ENCODE measurements around the gene PIK3C2G. TPM values are rescaled to one million over a fixed set of nuclear protein-coding genes. Genes with fewer than 3 reads are reported as not detected.

PIK3C2G gene
- total RNA-seq, 3 donors from 2014 or later: 0.23 to 0.43 (median 0.32) TPM

DNA sequence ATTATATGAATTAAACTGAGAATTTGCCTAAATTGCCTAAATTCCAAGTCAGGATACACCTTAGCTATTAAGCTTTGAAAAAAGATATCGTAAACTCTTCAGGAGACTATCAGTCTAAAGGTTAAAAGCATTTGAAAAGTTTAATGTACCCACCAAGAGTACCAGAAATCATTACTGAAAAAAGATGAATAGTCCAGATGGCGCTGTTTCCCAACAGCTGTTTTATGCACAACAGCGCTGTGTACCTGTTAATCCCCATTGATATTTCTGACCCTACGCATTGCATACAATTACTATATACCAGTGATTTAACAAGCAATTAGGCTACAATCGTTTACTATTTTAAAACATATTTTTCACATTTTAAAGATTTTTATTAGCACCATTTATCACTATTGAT is 291.5 kb downstream of the PIK3C2G start:
- TF ChIP-seq, protein P1, sequence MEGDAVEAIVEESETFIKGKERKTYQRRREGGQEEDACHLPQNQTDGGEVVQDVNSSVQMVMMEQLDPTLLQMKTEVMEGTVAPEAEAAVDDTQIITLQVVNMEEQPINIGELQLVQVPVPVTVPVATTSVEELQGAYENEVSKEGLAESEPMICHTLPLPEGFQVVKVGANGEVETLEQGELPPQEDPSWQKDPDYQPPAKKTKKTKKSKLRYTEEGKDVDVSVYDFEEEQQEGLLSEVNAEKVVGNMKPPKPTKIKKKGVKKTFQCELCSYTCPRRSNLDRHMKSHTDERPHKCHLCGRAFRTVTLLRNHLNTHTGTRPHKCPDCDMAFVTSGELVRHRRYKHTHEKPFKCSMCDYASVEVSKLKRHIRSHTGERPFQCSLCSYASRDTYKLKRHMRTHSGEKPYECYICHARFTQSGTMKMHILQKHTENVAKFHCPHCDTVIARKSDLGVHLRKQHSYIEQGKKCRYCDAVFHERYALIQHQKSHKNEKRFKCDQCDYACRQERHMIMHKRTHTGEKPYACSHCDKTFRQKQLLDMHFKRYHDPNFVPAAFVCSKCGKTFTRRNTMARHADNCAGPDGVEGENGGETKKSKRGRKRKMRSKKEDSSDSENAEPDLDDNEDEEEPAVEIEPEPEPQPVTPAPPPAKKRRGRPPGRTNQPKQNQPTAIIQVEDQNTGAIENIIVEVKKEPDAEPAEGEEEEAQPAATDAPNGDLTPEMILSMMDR (IDR thresholded peaks at IDR 0.05): no peak

DNA sequence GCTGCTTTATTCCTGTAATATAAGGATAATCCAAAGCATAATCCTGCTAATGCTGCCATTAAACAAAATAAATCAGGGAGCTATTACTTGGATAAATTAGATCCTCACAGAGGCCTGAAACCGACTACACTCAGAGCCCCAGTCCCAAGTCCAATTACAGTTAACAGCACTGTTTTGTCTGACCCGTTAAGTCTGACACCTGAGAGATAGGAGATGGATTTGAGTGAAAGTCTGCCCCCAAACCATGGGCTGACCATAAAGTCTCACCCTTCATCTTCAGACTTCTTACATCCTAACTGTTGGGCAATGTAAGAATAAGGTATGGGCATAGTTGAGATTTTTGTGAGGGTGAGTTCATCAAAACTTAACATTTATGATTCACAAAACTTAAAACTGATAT is 294.8 kb downstream of the PIK3C2G start:
- TF ChIP-seq, protein P1 (IDR thresholded peaks at IDR 0.05): no peak

More for the DNA sequence above, 291.5 kb downstream of the PIK3C2G start:
- no peaks in the 10 kb centered on the region for H3K4me1 ChIP-seq (ENCODE audit: low read depth)
- H3K4me3 ChIP-seq: no peak overlapping the region
- H3K36me3 ChIP-seq (ENCODE audit: low read depth): no peaks in the 10 kb centered on the region
- DNase-seq: no peak
- intact Hi-C loops (cut with DNase I, micrococcal nuclease): no loop called here
- ATAC-seq: no peak
- no peaks in the 10 kb centered on the region for H3K9me3 ChIP-seq

DNA sequence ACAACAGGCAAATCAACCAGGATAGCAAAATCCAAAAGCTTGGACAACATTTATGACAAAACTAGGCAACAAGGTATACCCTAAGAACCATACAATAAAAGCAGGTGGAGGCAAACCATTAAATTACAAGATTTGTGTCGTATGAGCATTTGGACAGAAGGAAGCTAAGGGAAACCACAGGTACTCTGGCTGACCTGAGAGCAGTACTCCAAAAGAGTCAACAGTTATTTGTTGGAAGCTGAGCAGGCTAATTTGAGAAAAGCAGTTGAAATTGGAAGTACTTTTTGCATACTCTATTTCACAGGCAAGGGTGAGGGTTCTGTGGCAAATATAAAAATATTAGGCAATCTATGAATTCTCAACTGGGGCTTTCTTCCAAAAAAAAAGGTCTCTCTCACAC is 297.9 kb downstream of the PIK3C2G start:
- Histone ChIP-seq H3K36me3 (ENCODE audit: low read depth) (no peaks in the 10 kb centered on the region), H3K4me3 (no peak overlapping the region), H3K9me3 (no peaks in the 10 kb centered on the region), H3K4me1 (ENCODE audit: low read depth) (no peaks in the 10 kb centered on the region)
- no peak for DNase-seq
- ATAC-seq: no peak
- intact Hi-C loops (cut with DNase I, micrococcal nuclease): no loop called here
- TF ChIP-seq, protein P1 (IDR thresholded peaks at IDR 0.05): no peak

More for the DNA sequence above, 294.8 kb downstream of the PIK3C2G start:
- Histone ChIP-seq H3K4me3 (no peak overlapping the region), H3K4me1 (ENCODE audit: low read depth) (no peaks in the 10 kb centered on the region), H3K36me3 (ENCODE audit: low read depth) (no peaks in the 10 kb centered on the region), H3K9me3 (no peaks in the 10 kb centered on the region)
- intact Hi-C loops (cut with DNase I, micrococcal nuclease): no loop called here
- ATAC-seq: no peak
- no peak for DNase-seq

DNA sequence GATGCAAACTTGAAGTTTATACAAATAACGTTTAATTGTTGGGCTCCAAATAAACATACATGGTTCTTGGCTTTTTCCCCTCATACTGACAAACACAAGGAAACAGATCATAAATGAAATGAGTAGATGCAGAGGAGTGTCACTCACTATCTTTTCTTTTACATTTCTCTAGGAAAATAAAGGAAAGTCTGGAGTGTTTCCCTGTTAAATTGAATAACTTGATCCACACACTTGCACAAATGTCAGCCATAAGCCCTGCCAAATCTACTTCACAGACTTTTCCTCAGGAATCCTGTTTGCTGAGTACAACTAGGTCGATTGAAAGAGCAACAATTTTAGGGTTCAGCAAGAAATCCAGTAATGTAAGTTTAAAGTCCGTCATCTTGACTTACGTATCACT is 301.2 kb downstream of the PIK3C2G start:
- intact Hi-C loops (cut with DNase I, micrococcal nuclease): no loop called here
- ATAC-seq (no peak), DNase-seq (no peak)
- no peaks in the 10 kb centered on the region for H3K36me3 ChIP-seq (ENCODE audit: low read depth)
- H3K4me1 ChIP-seq (ENCODE audit: low read depth): no peaks in the 10 kb centered on the region
- H3K4me3 ChIP-seq: no peak overlapping the region
- H3K9me3 ChIP-seq: no peaks in the 10 kb centered on the region
- TF ChIP-seq, protein P1 (IDR thresholded peaks at IDR 0.05): no peak

DNA sequence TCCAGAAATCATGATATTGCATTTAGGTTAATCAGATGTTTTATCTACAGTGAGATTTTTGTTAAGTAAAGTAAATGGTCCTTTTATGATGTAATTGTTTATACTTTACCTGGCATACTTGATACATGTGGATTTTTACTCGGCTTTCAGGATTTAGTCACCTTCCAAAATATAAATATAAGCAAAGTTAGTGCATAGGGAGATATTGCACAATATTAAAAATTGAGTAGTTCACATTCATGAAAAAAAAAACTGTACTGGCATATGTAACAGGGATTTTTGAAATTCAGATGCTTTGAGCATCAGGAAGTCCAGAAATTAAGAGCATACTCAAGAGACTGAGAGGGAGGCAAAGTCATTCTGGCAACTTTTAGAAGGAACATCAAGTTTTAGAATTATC is 303.0 kb downstream of the PIK3C2G start:
- H3K36me3 ChIP-seq (ENCODE audit: low read depth): no peaks in the 10 kb centered on the region
- TF ChIP-seq, protein P1 (IDR thresholded peaks at IDR 0.05): no peak
- ATAC-seq: no peak
- no peak overlapping the region for H3K4me3 ChIP-seq
- no peak for DNase-seq
- H3K9me3 ChIP-seq: no peaks in the 10 kb centered on the region
- H3K4me1 ChIP-seq (ENCODE audit: low read depth): no peaks in the 10 kb centered on the region
- intact Hi-C loops (cut with DNase I, micrococcal nuclease): no loop called here

DNA sequence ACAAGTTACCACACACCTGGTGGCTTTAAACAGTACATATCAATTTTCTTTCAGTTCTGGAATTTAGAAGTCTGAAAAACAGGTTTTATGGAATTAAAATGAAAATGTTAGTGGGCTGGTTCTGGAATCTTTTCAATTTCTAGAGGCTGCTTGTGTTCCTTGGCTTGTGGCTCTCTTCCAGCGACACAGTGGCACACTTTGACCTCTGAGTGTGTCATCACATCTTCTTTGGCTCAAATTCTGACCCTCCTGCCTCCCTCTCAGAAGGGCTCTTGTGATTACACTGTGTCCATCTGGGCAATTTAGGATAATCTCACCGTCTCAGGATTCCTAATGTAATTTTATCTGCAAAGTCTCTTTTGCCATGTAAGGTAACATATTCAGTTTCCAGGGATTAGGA is 306.5 kb downstream of the PIK3C2G start:
- TF ChIP-seq, protein P1 (IDR thresholded peaks at IDR 0.05): no peak
- Histone ChIP-seq H3K4me3 (no peak overlapping the region), H3K36me3 (ENCODE audit: low read depth) (no peaks in the 10 kb centered on the region), H3K9me3 (no peaks in the 10 kb centered on the region), H3K4me1 (ENCODE audit: low read depth) (no peaks in the 10 kb centered on the region)
- ATAC-seq (no peak), DNase-seq (no peak)
- intact Hi-C loops (cut with DNase I, micrococcal nuclease): no loop called here

Measured in mucosa of descending colon (tissue), 3 donors.